Measurements from ENCODE around the gene TNXB. TPM values are rescaled to one million over a fixed set of nuclear protein-coding genes. Genes with fewer than 3 reads are reported as not detected.
A peak's percentile ranks its signal among the peaks of the same experiment; 100 is the strongest.

TNXB gene
- total and polyA plus RNA-seq, 5 experiments from 2014 or later: 0.13 to 17.8 (median 14.5) TPM; not detected in 2

DNA sequence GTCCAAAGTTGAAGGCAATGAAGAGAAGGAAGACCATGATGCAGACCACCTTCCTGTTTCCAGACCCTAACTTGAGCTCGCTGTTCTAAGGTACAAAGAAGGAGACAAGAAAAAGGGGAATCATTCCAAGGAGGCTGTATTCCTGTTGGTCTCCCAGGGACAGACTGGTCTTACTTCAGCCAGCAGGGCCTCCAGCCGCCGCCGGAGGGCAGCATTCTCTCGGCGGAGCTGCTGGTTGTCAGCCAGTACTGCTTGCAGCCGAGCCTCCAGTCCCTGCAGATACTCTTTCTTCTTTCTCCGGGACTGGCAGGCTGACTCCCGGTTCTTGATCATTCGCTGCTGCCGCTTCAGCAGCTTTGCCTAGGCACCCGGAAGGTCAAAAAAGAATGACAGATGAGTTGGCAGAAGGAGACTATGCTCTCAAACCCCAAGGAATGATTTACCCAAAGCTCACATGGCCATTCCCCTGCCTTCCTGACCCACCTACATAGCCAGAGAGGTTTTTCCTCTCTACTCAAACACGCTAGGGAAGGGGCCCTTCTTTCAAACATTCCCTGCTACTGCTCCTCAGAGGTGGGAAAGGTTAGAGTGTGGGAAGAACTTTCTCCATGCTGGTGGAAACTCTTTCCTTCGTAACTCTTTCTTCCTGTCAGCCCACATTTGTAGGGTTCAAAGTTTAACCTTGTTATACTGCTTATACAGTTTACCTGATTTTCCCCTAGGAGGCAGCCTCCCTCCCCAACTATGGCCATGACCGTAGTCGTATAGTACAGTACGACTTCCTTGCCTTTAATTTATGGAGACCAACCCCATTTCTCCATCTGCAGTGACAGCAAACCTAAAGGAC, 9.9 kb upstream of the TNXB start:
- peaks cover 13 to 29% (median 20%) of the 10 kb centered on the region in 4 donors for H3K4me1 Mint-ChIP-seq
- H3K27me3 Mint-ChIP-seq: no peaks in the 10 kb centered on the region
- POLR2A ChIA-PET: interaction anchor here (0.9 to 1.5 kb wide), 4 partner anchors 9 to 75 kb away, joined by 3 to 6 read pairs (median 4); partner anchors contain the start of genes ATF6B and GPSM3
- ATAC-seq (peak; percentile 83 to 90), DNase-seq (peak; percentile 51 to 81 (median 64))
- peak overlapping the region in 7 of 10 donors; percentile 13 to 68 (median 60) for H3K27ac Mint-ChIP-seq
- H3K9me3 Mint-ChIP-seq: no peaks in the 10 kb centered on the region
- no peak overlapping the region for H3K4me3 Mint-ChIP-seq
- H3K36me3 Mint-ChIP-seq: peaks cover 2 to 92% (median 4%) of the 10 kb centered on the region in 3 donors

DNA sequence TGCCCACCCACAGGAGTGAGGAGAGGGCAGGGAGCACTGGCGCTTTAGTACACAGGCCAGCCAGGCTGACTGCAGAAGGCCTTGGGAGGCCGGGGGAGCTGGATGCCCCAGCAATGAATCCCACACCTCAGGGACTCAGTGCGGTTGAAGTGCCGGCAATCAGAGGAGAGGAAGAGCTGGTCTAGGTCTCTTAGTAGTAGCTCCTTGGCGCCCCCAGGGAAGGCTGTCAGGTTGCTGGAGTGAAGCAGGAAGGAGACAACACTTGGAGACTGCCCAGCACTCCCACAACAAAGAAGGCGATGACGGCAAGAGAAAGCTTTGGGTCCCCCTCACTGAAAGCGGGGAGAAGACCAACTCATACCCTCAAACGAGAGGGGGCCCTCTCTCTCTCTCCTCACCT, 8.3 kb upstream of the TNXB start:
- Mint-ChIP-seq H3K9me3 (no peaks in the 10 kb centered on the region), H3K27me3 (no peaks in the 10 kb centered on the region), H3K27ac (no peak overlapping the region), H3K4me3 (no peak overlapping the region), H3K4me1 (peaks cover 8 to 28% (median 18%) of the 10 kb centered on the region in 4 donors), H3K36me3 (peaks cover 1 to 77% (median 4%) of the 10 kb centered on the region in 3 donors)
- no peak for ATAC-seq
- no peak for DNase-seq
- POLR2A ChIA-PET: interaction anchor here (0.6 to 1.1 kb wide), 3 partner anchors 39 to 75 kb away, joined by 3 to 5 read pairs (median 3); partner anchors contain the start of gene GPSM3

DNA sequence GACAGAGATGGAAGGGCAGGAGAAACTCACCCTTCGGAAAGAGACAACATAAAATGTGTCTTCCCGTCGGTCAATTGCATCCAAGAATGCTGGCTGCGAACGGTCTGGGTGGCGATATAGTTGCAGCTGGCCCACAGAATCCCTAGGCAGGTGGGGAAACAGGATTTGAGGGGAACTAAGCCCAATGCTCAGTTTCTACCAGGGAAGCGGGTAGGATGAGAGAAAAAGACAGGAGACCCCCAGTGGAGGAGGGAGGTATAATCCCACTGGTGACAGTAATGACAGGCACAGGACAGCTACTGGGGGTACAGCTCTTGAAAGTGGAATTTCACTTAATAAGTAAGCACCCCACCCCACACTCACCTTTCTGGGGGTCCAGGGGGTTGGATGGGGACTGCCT, 7.5 kb upstream of the TNXB start:
- peaks cover 8 to 28% (median 20%) of the 10 kb centered on the region in 4 donors for H3K4me1 Mint-ChIP-seq
- no peak overlapping the region for H3K4me3 Mint-ChIP-seq
- peak overlapping the region in 3 of 10 donors; percentile 5 to 28 (median 12) for H3K27ac Mint-ChIP-seq
- peaks cover 0 to 69% (median 1%) of the 10 kb centered on the region in 3 donors for H3K36me3 Mint-ChIP-seq
- POLR2A ChIA-PET: interaction anchor here (0.6 to 1.1 kb wide), 3 partner anchors 39 to 76 kb away, joined by 3 to 5 read pairs (median 3); partner anchors contain the start of gene GPSM3
- DNase-seq (peak in 1 of 10 donors; percentile 56), ATAC-seq (peak in 1 of 2 donors; percentile 46)
- no peaks in the 10 kb centered on the region for H3K9me3 Mint-ChIP-seq
- no peaks in the 10 kb centered on the region for H3K27me3 Mint-ChIP-seq

DNA sequence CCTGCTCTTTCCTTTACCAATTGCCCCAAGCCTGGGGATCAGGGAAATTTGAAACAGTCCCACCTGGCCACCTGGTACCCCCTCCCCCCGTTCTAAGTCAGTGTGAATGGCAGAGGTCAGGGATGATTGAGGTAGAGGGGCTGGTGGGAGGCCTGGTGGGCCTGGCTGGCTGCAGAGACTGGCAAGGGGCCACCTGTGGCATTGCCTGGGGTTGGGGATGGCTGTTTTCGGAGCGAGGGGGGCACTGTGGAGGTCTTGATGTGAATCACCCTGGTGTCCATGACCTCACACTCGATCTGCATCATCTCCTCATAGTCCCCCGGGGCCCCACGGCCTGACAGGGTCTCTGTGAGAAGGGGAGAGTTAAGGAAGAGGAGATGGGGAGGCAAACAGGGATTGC, 6.5 kb upstream of the TNXB start:
- ATAC-seq (no peak), DNase-seq (peak in 1 of 10 donors; percentile 42)
- H3K27ac Mint-ChIP-seq: peak overlapping the region in 5 of 10 donors; percentile 33 to 88 (median 41)
- no peaks in the 10 kb centered on the region for H3K27me3 Mint-ChIP-seq
- peaks cover 0 to 59% (median 0%) of the 10 kb centered on the region in 3 donors for H3K36me3 Mint-ChIP-seq
- H3K4me3 Mint-ChIP-seq: no peak overlapping the region
- peaks cover 8 to 28% (median 20%) of the 10 kb centered on the region in 4 donors for H3K4me1 Mint-ChIP-seq
- POLR2A ChIA-PET: no interaction called here
- no peaks in the 10 kb centered on the region for H3K9me3 Mint-ChIP-seq

- Mint-ChIP-seq H3K27ac (peak overlapping the region in 7 of 10 donors; percentile 13 to 82 (median 66)), H3K4me3 (no peak overlapping the region), H3K36me3 (peaks cover 0 to 51% (median 0%) of the 10 kb centered on the region in 3 donors), H3K27me3 (no peaks in the 10 kb centered on the region), H3K4me1 (peaks cover 8 to 30% (median 22%) of the 10 kb centered on the region in 4 donors), H3K9me3 (no peaks in the 10 kb centered on the region)
- DNase-seq: peak in 1 of 10 donors; percentile 49
- no peak for ATAC-seq
- POLR2A ChIA-PET: interaction anchor here (1.5 kb wide), 1 partner anchor 11 kb away, joined by 4 read pairs; no protein-coding TSS in a partner anchor
Measured at GRCh38 chr6:32114796-32115195, 5.7 kb upstream of the TNXB start.

GRCh38 chr6:32113386-32114352, 4.5 kb upstream of the TNXB start:
- POLR2A ChIA-PET: interaction anchor here (1.5 kb wide), 1 partner anchor 10 kb away, joined by 4 read pairs; no protein-coding TSS in a partner anchor
- H3K36me3 Mint-ChIP-seq: peaks cover 0 to 39% (median 0%) of the 10 kb centered on the region in 3 donors
- peaks cover 8 to 30% (median 23%) of the 10 kb centered on the region in 4 donors for H3K4me1 Mint-ChIP-seq
- DNase-seq: peak in 1 of 10 donors; percentile 27
- no peak overlapping the region for H3K4me3 Mint-ChIP-seq
- H3K27ac Mint-ChIP-seq: peak overlapping the region in 9 of 10 donors; percentile 0 to 92 (median 73)
- no peak for ATAC-seq
- H3K27me3 Mint-ChIP-seq: peaks cover 0 to 1% (median 0%) of the 10 kb centered on the region in 5 donors
- no peaks in the 10 kb centered on the region for H3K9me3 Mint-ChIP-seq

GRCh38 chr6:32112431-32112980, 3.4 kb upstream of the TNXB start:
- no peak overlapping the region for H3K4me3 Mint-ChIP-seq

GRCh38 chr6:32111424-32112066, 2.4 kb upstream of the TNXB start:
- POLR2A ChIA-PET: no interaction called here
- no peak overlapping the region for H3K4me3 Mint-ChIP-seq
- H3K27me3 Mint-ChIP-seq: peaks cover 0 to 2% (median 0%) of the 10 kb centered on the region in 5 donors
- DNase-seq: peak in 1 of 10 donors; percentile 22
- H3K4me1 Mint-ChIP-seq: peaks cover 24 to 42% (median 38%) of the 10 kb centered on the region in 4 donors
- H3K36me3 Mint-ChIP-seq: peaks cover 0 to 19% (median 0%) of the 10 kb centered on the region in 3 donors
- no peak for ATAC-seq
- H3K27ac Mint-ChIP-seq: peak overlapping the region in 8 of 10 donors; percentile 11 to 92 (median 52)
- no peaks in the 10 kb centered on the region for H3K9me3 Mint-ChIP-seq

More at GRCh38 chr6:32112431-32112980, 3.4 kb upstream of the TNXB start:
- Mint-ChIP-seq H3K9me3 (no peaks in the 10 kb centered on the region), H3K27me3 (peaks cover 0 to 2% (median 0%) of the 10 kb centered on the region in 5 donors), H3K36me3 (peaks cover 0 to 28% (median 0%) of the 10 kb centered on the region in 3 donors), H3K4me1 (peaks cover 18 to 38% (median 32%) of the 10 kb centered on the region in 4 donors), H3K27ac (peak overlapping the region in 8 of 10 donors; percentile 4 to 92 (median 58))
- POLR2A ChIA-PET: no interaction called here
- ATAC-seq (no peak), DNase-seq (peak in 1 of 10 donors; percentile 15)

DNA sequence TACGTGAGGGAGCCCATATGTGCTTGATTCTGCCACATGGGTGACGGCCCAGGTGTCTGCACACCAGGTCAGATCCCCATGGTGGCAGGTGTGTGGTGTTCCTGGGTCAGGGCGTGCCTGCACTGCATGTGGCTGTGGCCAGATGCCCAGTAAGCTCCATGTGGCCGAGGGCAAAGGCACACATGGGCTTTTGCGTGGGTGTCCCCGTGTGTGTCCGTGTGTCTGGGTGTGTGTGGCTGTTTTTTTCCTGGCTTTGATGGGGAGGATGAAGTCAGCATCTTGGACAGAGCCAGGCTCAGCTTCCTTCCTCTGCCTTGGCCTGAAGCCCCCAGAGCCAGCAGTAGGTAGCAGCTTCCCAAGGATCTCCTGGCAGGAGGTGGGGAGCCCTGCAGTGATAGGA, 1.5 kb upstream of the TNXB start:
- ATAC-seq: no peak

GRCh38 chr6:32109765-32110160, 625 bp upstream of the TNXB start:
- Mint-ChIP-seq H3K36me3 (peaks cover 0 to 2% (median 1%) of the 10 kb centered on the region in 3 donors), H3K9me3 (no peaks in the 10 kb centered on the region), H3K4me3 (peak overlapping the region in 1 of 10 donors; percentile 14), H3K27me3 (peaks cover 0 to 11% (median 4%) of the 10 kb centered on the region in 5 donors), H3K27ac (peak overlapping the region in 9 of 10 donors; percentile 22 to 92 (median 56)), H3K4me1 (peaks cover 24 to 41% (median 34%) of the 10 kb centered on the region in 4 donors)
- DNase-seq: peak in 1 of 10 donors; percentile 60
- POLR2A ChIA-PET: interaction anchor here (0.9 to 1.1 kb wide), 2 partner anchors 20 to 55 kb away, joined by 3 read pairs; partner anchors contain the start of genes EGFL8 and FKBPL
- no peak for ATAC-seq

More for the DNA sequence above, 1.5 kb upstream of the TNXB start:
- peak overlapping the region in 4 of 10 donors; percentile 31 to 76 (median 66) for H3K27ac Mint-ChIP-seq
- peaks cover 0 to 3% (median 0%) of the 10 kb centered on the region in 5 donors for H3K27me3 Mint-ChIP-seq
- H3K36me3 Mint-ChIP-seq: peaks cover 0 to 11% (median 1%) of the 10 kb centered on the region in 3 donors
- no peaks in the 10 kb centered on the region for H3K9me3 Mint-ChIP-seq
- H3K4me1 Mint-ChIP-seq: peaks cover 24 to 39% (median 36%) of the 10 kb centered on the region in 4 donors
- POLR2A ChIA-PET: interaction anchor here (0.9 to 1.1 kb wide), 2 partner anchors 19 to 54 kb away, joined by 3 read pairs; partner anchors contain the start of genes EGFL8 and FKBPL
- DNase-seq: peak in 1 of 10 donors; percentile 28
- H3K4me3 Mint-ChIP-seq: no peak overlapping the region

DNA sequence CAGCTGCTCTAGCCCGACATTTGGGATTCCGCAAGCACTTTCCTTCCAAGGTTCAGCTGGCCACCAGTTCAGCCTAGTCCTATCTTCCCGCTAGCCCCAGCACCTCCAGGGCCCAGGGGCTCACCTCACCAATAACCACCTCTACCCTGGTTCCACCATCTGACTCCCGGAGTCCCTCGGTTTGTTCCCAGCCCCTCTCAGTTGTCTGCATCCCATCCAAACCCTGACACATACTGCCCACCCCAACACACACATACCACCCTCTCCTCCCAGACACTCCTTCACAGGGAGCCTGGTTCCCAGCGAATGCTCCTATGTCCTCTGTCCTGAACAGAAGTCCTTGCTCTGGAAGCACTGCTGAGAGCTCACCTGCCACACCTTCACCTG, 418 bp downstream of the TNXB start:
- H3K36me3 Mint-ChIP-seq: peaks cover 0 to 1% (median 0%) of the 10 kb centered on the region in 3 donors
- no peaks in the 10 kb centered on the region for H3K9me3 Mint-ChIP-seq
- peaks cover 3 to 21% (median 4%) of the 10 kb centered on the region in 5 donors for H3K27me3 Mint-ChIP-seq
- peak overlapping the region in 6 of 10 donors; percentile 20 to 70 (median 52) for H3K4me3 Mint-ChIP-seq
- H3K4me1 Mint-ChIP-seq: peaks cover 24 to 43% (median 34%) of the 10 kb centered on the region in 4 donors
- POLR2A ChIA-PET: no interaction called here
- DNase-seq (no peak), ATAC-seq (no peak)
- H3K27ac Mint-ChIP-seq: peak overlapping the region in 7 of 10 donors; percentile 18 to 92 (median 62)

Measured in naive thymus-derived CD8-positive, alpha-beta T cell (primary cell).